OCI-LY1 (cell line): Measurements from ENCODE around the gene HPS1.

ENCODE experiments used
- H2AFZ ChIP-seq: fragments of 200-600 bp; sonication (generic), shearing (Covaris generic); 2 replicates; pipeline ENCODE4 v1.6.0; 2014; ENCODE audit warnings: antibody characterized with exemption, mild to moderate bottlenecking, low read length
- H3F3A ChIP-seq: fragments of 200-600 bp; sonication (generic), shearing (Covaris generic); 2 replicates; pipeline ENCODE4 v1.6.0; 2014; ENCODE audit warnings: mild to moderate bottlenecking, antibody characterized with exemption, low read length, moderate library complexity; ENCODE audit not compliant: insufficient read depth
- H3K27ac ChIP-seq: fragments of 200-600 bp; sonication (generic); 2 replicates; pipeline ENCODE4 v1.5.1; 2014; ENCODE audit warnings: low read length, mixed run types, mild to moderate bottlenecking, low read depth; ENCODE audit not compliant: poor library complexity, severe bottlenecking
- H3K27me3 ChIP-seq: fragments of 200-600 bp; sonication (generic); 2 replicates; pipeline ENCODE4 v1.6.0; 2014; ENCODE audit warnings: antibody characterized with exemption, mild to moderate bottlenecking, low read length, moderate library complexity; ENCODE audit not compliant: insufficient read depth
- H3K36me3 ChIP-seq: fragments of 200-600 bp; sonication (generic); 2 replicates; pipeline ENCODE4 v1.6.1; 2014; ENCODE audit warnings: mild to moderate bottlenecking, antibody characterized with exemption, low read length, moderate library complexity, mixed read lengths; ENCODE audit not compliant: insufficient read depth
- H3K4me1 ChIP-seq: fragments of 200-600 bp; sonication (generic); 2 replicates; pipeline ENCODE4 v1.5.1; 2014; ENCODE audit warnings: mild to moderate bottlenecking, low read length, moderate library complexity; ENCODE audit not compliant: insufficient read depth, severe bottlenecking
- H3K4me2 ChIP-seq: fragments of 200-600 bp; sonication (generic), shearing (Covaris generic); 2 replicates; pipeline ENCODE4 v1.6.1; 2014; ENCODE audit warnings: low read length
- H3K4me3 ChIP-seq: fragments of 200-600 bp; sonication (generic); 2 replicates; pipeline ENCODE4 v1.5.1; 2014; ENCODE audit warnings: low read length, low read depth, mild to moderate bottlenecking, mixed read lengths; ENCODE audit not compliant: poor library complexity, severe bottlenecking
- H3K79me2 ChIP-seq: fragments of 200-600 bp; shearing (Covaris generic); 2 replicates; pipeline ENCODE4 v1.6.1; 2016; ENCODE audit warnings: mixed run types, low read length, mixed read lengths; ENCODE audit not compliant: insufficient read depth
- H3K9ac ChIP-seq: fragments of 200-600 bp; sonication (generic), shearing (Covaris generic); 2 replicates; pipeline ENCODE4 v1.6.1; 2014; ENCODE audit warnings: mild to moderate bottlenecking, low read length, mixed read lengths
- H3K9me2 ChIP-seq: fragments of 200-600 bp; sonication (generic), shearing (Covaris generic); 2 replicates; pipeline ENCODE4 v1.6.1; 2014; ENCODE audit warnings: low read depth, mild to moderate bottlenecking, low read length, mixed read lengths
- H3K9me3 ChIP-seq: fragments of 200-600 bp; shearing (Covaris generic); 2 replicates; pipeline ENCODE4 v1.6.1; 2014; ENCODE audit warnings: low read length, mixed read lengths
- H4K20me1 ChIP-seq: fragments of 200-600 bp; sonication (generic), shearing (Covaris generic); 2 replicates; pipeline ENCODE4 v1.6.0; 2016; ENCODE audit warnings: mild to moderate bottlenecking, low read length; ENCODE audit not compliant: insufficient read depth
- EZH2 ChIP-seq: fragments of 200-600 bp; sonication (generic), shearing (Covaris generic); IDR thresholded peaks from 2 replicates; pipeline ENCODE4 v1.8.0; 2017; ENCODE audit warnings: borderline replicate concordance, mixed run types, mild to moderate bottlenecking, antibody characterized with exemption, low read length, moderate library complexity, mixed read lengths
- TF ChIP-seq, protein P1 (sequence below): fragments of 200-600 bp; sonication (generic), shearing (Covaris generic); IDR thresholded peaks from 2 replicates; pipeline ENCODE4 v1.5.1; 2017; ENCODE audit warnings: mild to moderate bottlenecking, antibody characterized with exemption, low read length, moderate library complexity, mixed read lengths

Gene HPS1

DNA sequence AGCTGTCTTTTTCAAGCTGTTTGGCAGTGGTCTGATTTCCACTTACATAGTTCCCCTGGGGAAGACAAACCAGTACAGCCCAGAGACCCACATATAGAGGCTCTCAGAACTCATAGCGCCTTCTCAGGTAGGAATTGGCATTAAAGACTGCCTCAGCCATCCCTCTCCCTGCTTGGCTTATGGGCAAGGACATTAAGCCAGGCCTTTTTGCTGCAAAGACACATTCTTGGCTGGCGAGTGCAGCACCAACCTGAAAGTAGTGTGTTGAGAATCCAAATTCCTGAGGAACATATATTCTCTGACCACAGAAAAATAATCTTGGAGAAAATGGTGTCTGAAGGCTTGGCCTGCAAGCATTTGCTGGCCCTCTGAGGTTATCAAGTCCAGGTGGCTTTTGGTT, 39.2 kb upstream of the HPS1 start:
- H3K9me3 ChIP-seq = no peaks in the 10 kb centered on the region
- H2AFZ ChIP-seq = no peak overlapping the region
- H3K4me1 ChIP-seq = no peaks in the 10 kb centered on the region
- no peak overlapping the region for H3K4me2 ChIP-seq
- no peak overlapping the region for H3K27ac ChIP-seq
- H3K9me2 ChIP-seq = no peaks in the 10 kb centered on the region
- TF ChIP-seq, protein P1, sequence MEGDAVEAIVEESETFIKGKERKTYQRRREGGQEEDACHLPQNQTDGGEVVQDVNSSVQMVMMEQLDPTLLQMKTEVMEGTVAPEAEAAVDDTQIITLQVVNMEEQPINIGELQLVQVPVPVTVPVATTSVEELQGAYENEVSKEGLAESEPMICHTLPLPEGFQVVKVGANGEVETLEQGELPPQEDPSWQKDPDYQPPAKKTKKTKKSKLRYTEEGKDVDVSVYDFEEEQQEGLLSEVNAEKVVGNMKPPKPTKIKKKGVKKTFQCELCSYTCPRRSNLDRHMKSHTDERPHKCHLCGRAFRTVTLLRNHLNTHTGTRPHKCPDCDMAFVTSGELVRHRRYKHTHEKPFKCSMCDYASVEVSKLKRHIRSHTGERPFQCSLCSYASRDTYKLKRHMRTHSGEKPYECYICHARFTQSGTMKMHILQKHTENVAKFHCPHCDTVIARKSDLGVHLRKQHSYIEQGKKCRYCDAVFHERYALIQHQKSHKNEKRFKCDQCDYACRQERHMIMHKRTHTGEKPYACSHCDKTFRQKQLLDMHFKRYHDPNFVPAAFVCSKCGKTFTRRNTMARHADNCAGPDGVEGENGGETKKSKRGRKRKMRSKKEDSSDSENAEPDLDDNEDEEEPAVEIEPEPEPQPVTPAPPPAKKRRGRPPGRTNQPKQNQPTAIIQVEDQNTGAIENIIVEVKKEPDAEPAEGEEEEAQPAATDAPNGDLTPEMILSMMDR = no peak
- TF ChIP-seq EZH2 = no peak
- no peaks in the 10 kb centered on the region for H3F3A ChIP-seq
- no peaks in the 10 kb centered on the region for H3K36me3 ChIP-seq
- H3K27me3 ChIP-seq = no peaks in the 10 kb centered on the region
- no peaks in the 10 kb centered on the region for H4K20me1 ChIP-seq
- no peaks in the 10 kb centered on the region for H3K79me2 ChIP-seq
- H3K9ac ChIP-seq = no peak overlapping the region
- no peak overlapping the region for H3K4me3 ChIP-seq

DNA sequence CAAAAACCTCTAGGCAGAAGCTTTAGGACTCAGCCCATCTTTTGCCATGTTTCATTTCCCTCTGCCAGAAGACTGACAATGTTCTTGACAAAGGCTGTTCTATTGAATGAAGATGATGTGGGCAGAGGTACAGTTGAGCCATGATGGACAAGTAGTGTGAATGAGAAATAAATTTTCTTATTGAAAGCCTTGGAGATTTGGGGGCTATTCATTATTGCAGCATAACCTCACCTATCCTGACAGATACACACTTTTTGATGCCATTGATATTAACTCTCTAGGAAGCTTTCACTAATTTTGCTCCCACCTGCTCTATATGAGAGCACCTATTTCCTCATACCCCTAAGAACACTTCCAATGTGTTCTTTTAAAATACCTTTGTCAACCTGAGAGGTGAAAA, 36.9 kb upstream of the HPS1 start:
- H3K79me2 ChIP-seq = no peaks in the 10 kb centered on the region
- H4K20me1 ChIP-seq = no peaks in the 10 kb centered on the region
- H3K27ac ChIP-seq = no peak overlapping the region
- H3K4me3 ChIP-seq = no peak overlapping the region
- no peak overlapping the region for H3K9ac ChIP-seq
- no peaks in the 10 kb centered on the region for H3K4me1 ChIP-seq
- no peaks in the 10 kb centered on the region for H3K9me2 ChIP-seq
- no peaks in the 10 kb centered on the region for H3K36me3 ChIP-seq
- TF ChIP-seq, protein P1 = no peak
- TF ChIP-seq EZH2 = no peak
- H3K27me3 ChIP-seq = no peaks in the 10 kb centered on the region
- H3F3A ChIP-seq = no peaks in the 10 kb centered on the region
- no peaks in the 10 kb centered on the region for H3K9me3 ChIP-seq
- no peak overlapping the region for H2AFZ ChIP-seq
- H3K4me2 ChIP-seq = no peak overlapping the region

DNA sequence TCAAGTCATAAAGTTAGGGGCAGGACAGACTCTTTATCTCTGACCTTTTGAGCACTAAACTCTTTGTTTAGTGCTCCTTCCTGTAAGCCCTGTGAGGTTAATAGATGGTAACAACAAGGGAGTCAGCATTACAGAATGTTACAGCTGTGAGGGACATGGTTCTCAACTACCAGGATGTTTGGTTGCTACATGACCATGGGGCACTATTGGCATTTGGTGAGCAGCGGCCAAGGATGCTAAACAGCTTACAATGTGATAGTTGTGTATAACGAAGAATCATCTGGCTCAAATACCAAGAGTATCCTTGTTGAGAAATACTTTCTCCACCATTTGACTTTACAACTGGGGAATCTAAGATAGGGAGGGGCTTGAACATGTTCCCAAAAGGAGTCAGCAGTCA, 35.4 kb upstream of the HPS1 start:
- TF ChIP-seq EZH2 = no peak
- TF ChIP-seq, protein P1 = no peak
- H3K4me1 ChIP-seq = no peaks in the 10 kb centered on the region
- H3K9me3 ChIP-seq = no peaks in the 10 kb centered on the region
- H2AFZ ChIP-seq = no peak overlapping the region
- H3K4me2 ChIP-seq = no peak overlapping the region
- H3F3A ChIP-seq = no peaks in the 10 kb centered on the region
- H3K36me3 ChIP-seq = no peaks in the 10 kb centered on the region
- no peaks in the 10 kb centered on the region for H3K9me2 ChIP-seq
- no peak overlapping the region for H3K4me3 ChIP-seq
- H4K20me1 ChIP-seq = no peaks in the 10 kb centered on the region
- H3K27me3 ChIP-seq = no peaks in the 10 kb centered on the region
- no peak overlapping the region for H3K27ac ChIP-seq
- no peak overlapping the region for H3K9ac ChIP-seq
- no peaks in the 10 kb centered on the region for H3K79me2 ChIP-seq
